ENCODE results near the gene PALLD. TPM values are rescaled to one million over a fixed set of nuclear protein-coding genes. Genes with fewer than 3 reads are reported as not detected.

PALLD gene
- total and polyA plus RNA-seq, 2 of the 8 experiments (the other 6 are each of a cell fraction or from before 2014, with no cell fraction given) = 10.5 to 25.0 TPM

GRCh38 chr4:168699224-168699878 is 202.5 kb downstream of the PALLD start:
- Histone ChIP-seq H2BK15ac (ENCODE audit: low read length) (no peak overlapping the region), H2BK5ac (ENCODE audit: low read depth, low read length) (no peak overlapping the region), H3K27me3 (replicated peaks in 1 of 4; ENCODE audit: control insufficient read depth in 3 of 4, extremely low read depth in 1 of 4, insufficient read depth in 3 of 4, low read length in 3 of 4) (no peaks in the 10 kb centered on the region), H2BK120ac (replicated peaks; ENCODE audit: low read depth, low read length) (no peak overlapping the region), H3K27ac (ENCODE audit: low read depth, low read length) (no peak overlapping the region), H3K23me2 (ENCODE audit: low read depth, low read length) (no peaks in the 10 kb centered on the region), H2BK20ac (ENCODE audit: low read length) (no peak overlapping the region), H3K79me2 (ENCODE audit: control insufficient read depth in 1 of 2, insufficient read depth in 2 of 2, low read length in 2 of 2) (no peaks in the 10 kb centered on the region), H4K8ac (ENCODE audit: extremely low read depth, insufficient read depth, low read length) (no peak overlapping the region), H3K79me1 (ENCODE audit: low read depth, low read length) (no peaks in the 10 kb centered on the region), H3K4me1 (replicated peaks in 1 of 4; ENCODE audit: control insufficient read depth in 3 of 4, insufficient read depth in 4 of 4, low read length in 3 of 4) (no peaks in the 10 kb centered on the region), H4K20me1 (replicated peaks in 1 of 2; ENCODE audit: control insufficient read depth in 1 of 2, insufficient read depth in 2 of 2, low read length in 2 of 2) (no peaks in the 10 kb centered on the region), H3K23ac (ENCODE audit: insufficient read length) (no peak overlapping the region), H3K4me3 (ENCODE audit: extremely low read depth in 1 of 4, insufficient read depth in 2 of 4, low read depth in 3 of 4, low read length in 4 of 4) (no peak overlapping the region), H2BK12ac (ENCODE audit: low read depth, low read length) (no peak overlapping the region), H3K56ac (replicated peaks; ENCODE audit: insufficient read length, low read depth, low read length) (no peak overlapping the region), H2AFZ (ENCODE audit: low read length) (no peak overlapping the region), H3K14ac (ENCODE audit: insufficient read length) (no peak overlapping the region), H4K5ac (ENCODE audit: insufficient read length, low read depth, low read length) (no peak overlapping the region), H3K4ac (replicated peaks; ENCODE audit: insufficient read length, low read depth, low read length) (no peak overlapping the region), H4K91ac (replicated peaks; ENCODE audit: insufficient read length, low read length) (no peak overlapping the region), H3K4me2 (ENCODE audit: insufficient read depth in 1 of 2, low read depth in 2 of 2, low read length in 2 of 2) (no peak overlapping the region), H3K9ac (replicated peaks in 1 of 4; ENCODE audit: extremely low read depth in 1 of 4, low read depth in 3 of 4, low read length in 3 of 4) (no peak overlapping the region), H2AK5ac (ENCODE audit: low read depth, low read length) (no peak overlapping the region), H3K18ac (ENCODE audit: extremely low read depth, low read length) (no peak overlapping the region), H3K36me3 (ENCODE audit: control insufficient read depth in 2 of 4, insufficient read depth in 4 of 4, low read length in 3 of 4) (no peaks in the 10 kb centered on the region), H3K9me3 (ENCODE audit: insufficient read depth in 2 of 2, low read depth in 1 of 2, low read length in 1 of 2) (no peaks in the 10 kb centered on the region)
- 91% methylated on average over 3 of the region's 3 CpGs; no CpG with 5 or more reads in 1 of the 2 experiments for WGBS, 2 experiments (ENCODE audit: extremely low coverage in 1 of 2, insufficient coverage in 1 of 2, insufficient read length in 1 of 2, insufficient replicate concordance in 2 of 2, low coverage in 1 of 2, low lambda C conversion rate in 2 of 2, missing lambda C conversion rate in 1 of 2)
- CTCF ChIA-PET (ENCODE audit: partially characterized antibody) = no interaction called here
- DNase-seq (ENCODE audit: low read depth in 1 of 2, low spot score in 2 of 2) (no peak), FAIRE-seq (no peak)
- POLR2A ChIA-PET (ENCODE audit: partially characterized antibody) = no interaction called here
- TF ChIP-seq CHD1 (IDR thresholded peaks at IDR 0.05; ENCODE audit: low read depth, low read length) (no peak), CBX8 (IDR thresholded peaks at IDR 0.05; ENCODE audit: borderline replicate concordance, low read depth, low read length) (no peak), RNF2 (IDR thresholded peaks at IDR 0.05; ENCODE audit: borderline replicate concordance, low read depth, low read length, missing control alignments, poor library complexity, severe bottlenecking) (no peak), EZH2 (IDR thresholded peaks at IDR 0.05; ENCODE audit: low read depth, low read length, severe bottlenecking) (no peak), SIN3A (conservative IDR thresholded peaks at IDR 0.05 in 1 of 2, IDR thresholded peaks at IDR 0.05 in 1 of 2; ENCODE audit: low read depth in 1 of 2, low read length in 2 of 2) (no peak), SIRT6 (IDR thresholded peaks at IDR 0.05; ENCODE audit: low read length) (no peak), CHD2 (IDR thresholded peaks at IDR 0.05; ENCODE audit: low read length) (no peak), GTF2F1 (IDR thresholded peaks at IDR 0.05; ENCODE audit: borderline replicate concordance, low read depth, low read length) (no peak), BCL11A (IDR thresholded peaks at IDR 0.05; ENCODE audit: low read depth in 2 of 2, low read length in 2 of 2) (no peak), HDAC6 (IDR thresholded peaks at IDR 0.05; ENCODE audit: low read depth, low read length) (no peak), TEAD4 (IDR thresholded peaks at IDR 0.05; ENCODE audit: low read depth, low read length) (no peak), RBBP5 (IDR thresholded peaks at IDR 0.05; ENCODE audit: borderline replicate concordance, low read depth, low read length) (no peak), YY1 (IDR thresholded peaks at IDR 0.05; ENCODE audit: low read depth, low read length) (no peak)

Data from H1 (cell line).